ENCODE results near the gene PLCH2.

PLCH2 gene

GRCh38 chr1:2472109-2472508 is 4.0 kb upstream of the PLCH2 start:
- TF ChIP-seq CEBPB (IDR thresholded peaks at IDR 0.05) (no peak), USF1 (IDR thresholded peaks at IDR 0.05) (no peak), TEAD4 (IDR thresholded peaks at IDR 0.05) (no peak), EGR1 (IDR thresholded peaks at IDR 0.05) (no peak), REST (IDR thresholded peaks at IDR 0.05; ENCODE audit: low read depth) (no peak), EP300 (IDR thresholded peaks at IDR 0.05; ENCODE audit: borderline replicate concordance) (no peak), TAF1 (IDR thresholded peaks at IDR 0.05; ENCODE audit: low read depth) (no peak), YY1 (IDR thresholded peaks at IDR 0.05; ENCODE audit: low read depth) (no peak), FOXM1 (IDR thresholded peaks at IDR 0.05; ENCODE audit: borderline replicate concordance, low read depth) (no peak), RAD21 (IDR thresholded peaks at IDR 0.05; ENCODE audit: low read depth) (no peak), TCF12 (IDR thresholded peaks at IDR 0.05; ENCODE audit: low read depth) (no peak), NFIC (IDR thresholded peaks at IDR 0.05) (no peak), ZBTB7A (IDR thresholded peaks at IDR 0.05; ENCODE audit: low read depth) (no peak), MAX (IDR thresholded peaks at IDR 0.05) (no peak), CREB1 (IDR thresholded peaks at IDR 0.05; ENCODE audit: low read depth) (no peak)

GRCh38 chr1:2472561-2473177 is 3.4 kb upstream of the PLCH2 start:
- TF ChIP-seq FOXM1 (IDR thresholded peaks at IDR 0.05; ENCODE audit: borderline replicate concordance, low read depth) (no peak), REST (IDR thresholded peaks at IDR 0.05; ENCODE audit: low read depth) (no peak), EP300 (IDR thresholded peaks at IDR 0.05; ENCODE audit: borderline replicate concordance) (no peak), EGR1 (IDR thresholded peaks at IDR 0.05) (no peak), TEAD4 (IDR thresholded peaks at IDR 0.05) (no peak)

GRCh38 chr1:2473198-2473597 is 2.9 kb upstream of the PLCH2 start:
- TF ChIP-seq ZBTB7A (IDR thresholded peaks at IDR 0.05; ENCODE audit: low read depth) (no peak), RAD21 (IDR thresholded peaks at IDR 0.05; ENCODE audit: low read depth) (no peak), NFIC (IDR thresholded peaks at IDR 0.05) (no peak), TAF1 (IDR thresholded peaks at IDR 0.05; ENCODE audit: low read depth) (no peak), TCF12 (IDR thresholded peaks at IDR 0.05; ENCODE audit: low read depth) (no peak), EGR1 (IDR thresholded peaks at IDR 0.05) (no peak), CEBPB (IDR thresholded peaks at IDR 0.05) (no peak), USF1 (IDR thresholded peaks at IDR 0.05) (no peak), YY1 (IDR thresholded peaks at IDR 0.05; ENCODE audit: low read depth) (no peak), TEAD4 (IDR thresholded peaks at IDR 0.05) (no peak), REST (IDR thresholded peaks at IDR 0.05; ENCODE audit: low read depth) (no peak), MAX (IDR thresholded peaks at IDR 0.05) (no peak), EP300 (IDR thresholded peaks at IDR 0.05; ENCODE audit: borderline replicate concordance) (no peak), CREB1 (IDR thresholded peaks at IDR 0.05; ENCODE audit: low read depth) (no peak), FOXM1 (IDR thresholded peaks at IDR 0.05; ENCODE audit: borderline replicate concordance, low read depth) (no peak)

GRCh38 chr1:2474104-2474844 is 1.8 kb upstream of the PLCH2 start:
- TF ChIP-seq REST (IDR thresholded peaks at IDR 0.05; ENCODE audit: low read depth) (no peak), TAF1 (IDR thresholded peaks at IDR 0.05; ENCODE audit: low read depth) (no peak), FOXM1 (IDR thresholded peaks at IDR 0.05; ENCODE audit: borderline replicate concordance, low read depth) (no peak), CEBPB (IDR thresholded peaks at IDR 0.05) (no peak), EP300 (IDR thresholded peaks at IDR 0.05; ENCODE audit: borderline replicate concordance) (no peak), ZBTB7A (IDR thresholded peaks at IDR 0.05; ENCODE audit: low read depth) (no peak), RAD21 (IDR thresholded peaks at IDR 0.05; ENCODE audit: low read depth) (no peak), USF1 (IDR thresholded peaks at IDR 0.05) (no peak), EGR1 (IDR thresholded peaks at IDR 0.05) (no peak), MAX (IDR thresholded peaks at IDR 0.05) (no peak), TCF12 (IDR thresholded peaks at IDR 0.05; ENCODE audit: low read depth) (no peak), TEAD4 (IDR thresholded peaks at IDR 0.05) (no peak), NFIC (IDR thresholded peaks at IDR 0.05) (no peak), CREB1 (IDR thresholded peaks at IDR 0.05; ENCODE audit: low read depth) (no peak)
